ENCODE results near the gene GDF7. TPM values are rescaled to one million over a fixed set of nuclear protein-coding genes. Genes with fewer than 3 reads are reported as not detected.

Gene GDF7
- total RNA-seq, 1 experiment from 2014 or later: 0.02 TPM

GRCh38 chr2:20706786-20707185 lies 39.8 kb downstream of the GDF7 start:
- TF ChIP-seq FOSL1 (IDR thresholded peaks at IDR 0.05; ENCODE audit: low read depth): no peak
- Histone ChIP-seq H3K27me3 (ENCODE audit: insufficient read depth, low read length) (no peaks in the 10 kb centered on the region), H3K27ac (ENCODE audit: low read depth, low read length) (no peak overlapping the region), H3K79me2 (ENCODE audit: insufficient read depth, low read length) (no peaks in the 10 kb centered on the region), H3K4me3 (replicated peaks in 1 of 2; ENCODE audit: low read depth in 1 of 2, low read length in 2 of 2) (no peak overlapping the region), H3K9me3 (ENCODE audit: control insufficient read depth in 1 of 2, insufficient read depth in 1 of 2, low read depth in 1 of 2, low read length in 2 of 2) (no peaks in the 10 kb centered on the region), H2AFZ (ENCODE audit: low read depth, low read length, poor library complexity, severe bottlenecking) (no peak overlapping the region), H3K4me2 (ENCODE audit: low read length) (no peak overlapping the region), H3K9me2 (ENCODE audit: insufficient read depth) (no peaks in the 10 kb centered on the region), H3K4me1 (ENCODE audit: control insufficient read depth in 1 of 2, insufficient read depth in 2 of 2, low read length in 2 of 2) (no peaks in the 10 kb centered on the region), H4K20me1 (ENCODE audit: insufficient read depth) (peaks cover 4% of the 10 kb centered on the region; the same call in 1 of the 2 replicates), H3K36me3 (ENCODE audit: control insufficient read depth in 1 of 2, insufficient read depth in 2 of 2, low read length in 2 of 2) (no peaks in the 10 kb centered on the region), H3K9ac (ENCODE audit: low read length) (no peak overlapping the region)
- ATAC-seq: no peak
- intact Hi-C loops (cut with micrococcal nuclease): no loop called here
- no TSS peak for BruUV-seq (replicated peaks)
- ChIA-PET CTCF (no interaction called here), POLR2A (no interaction called here), RAD21 (ENCODE audit: low non-redundant PET in 1 of 2, low total read pairs in 2 of 2, uncharacterized antibody in 2 of 2, unreplicated experiment in 2 of 2) (no interaction called here)
- DNase-seq (ENCODE audit: low read depth, low spot score): no peak

GRCh38 chr2:20707601-20708000 lies 40.7 kb downstream of the GDF7 start:
- Histone ChIP-seq H3K4me1 (ENCODE audit: control insufficient read depth in 1 of 2, insufficient read depth in 2 of 2, low read length in 2 of 2) (no peaks in the 10 kb centered on the region), H3K9me3 (ENCODE audit: control insufficient read depth in 1 of 2, insufficient read depth in 1 of 2, low read depth in 1 of 2, low read length in 2 of 2) (no peaks in the 10 kb centered on the region), H4K20me1 (ENCODE audit: insufficient read depth) (peaks cover 4% of the 10 kb centered on the region; the same call in 1 of the 2 replicates), H3K9me2 (ENCODE audit: insufficient read depth) (no peaks in the 10 kb centered on the region), H3K4me2 (ENCODE audit: low read length) (no peak overlapping the region), H3K27ac (ENCODE audit: low read depth, low read length) (no peak overlapping the region), H3K27me3 (ENCODE audit: insufficient read depth, low read length) (no peaks in the 10 kb centered on the region), H3K4me3 (replicated peaks in 1 of 2; ENCODE audit: low read depth in 1 of 2, low read length in 2 of 2) (no peak overlapping the region), H3K9ac (ENCODE audit: low read length) (no peak overlapping the region), H3K79me2 (ENCODE audit: insufficient read depth, low read length) (no peaks in the 10 kb centered on the region), H2AFZ (ENCODE audit: low read depth, low read length, poor library complexity, severe bottlenecking) (no peak overlapping the region), H3K36me3 (ENCODE audit: control insufficient read depth in 1 of 2, insufficient read depth in 2 of 2, low read length in 2 of 2) (no peaks in the 10 kb centered on the region)
- DNase-seq (ENCODE audit: low read depth, low spot score) (no peak), ATAC-seq (no peak)
- ChIA-PET POLR2A (no interaction called here), CTCF (no interaction called here), RAD21 (ENCODE audit: low non-redundant PET in 1 of 2, low total read pairs in 2 of 2, uncharacterized antibody in 2 of 2, unreplicated experiment in 2 of 2) (no interaction called here)
- BruUV-seq (replicated peaks): no TSS peak
- intact Hi-C loops (cut with micrococcal nuclease): no loop called here
- TF ChIP-seq YY1 (IDR thresholded peaks at IDR 0.05; ENCODE audit: extremely low read depth, insufficient replicate concordance, low read depth, low read length): no peak
- no peak for TF ChIP-seq SP1 (IDR thresholded peaks at IDR 0.05; ENCODE audit: low read depth)
- no peak for TF ChIP-seq ZNF274 (IDR thresholded peaks at IDR 0.05; ENCODE audit: low read depth, low read length)
- no peak for TF ChIP-seq ZBTB33 (IDR thresholded peaks at IDR 0.05; ENCODE audit: extremely low read depth, insufficient replicate concordance, low read length)
- TF ChIP-seq TCF7L2 (IDR thresholded peaks at IDR 0.05; ENCODE audit: borderline replicate concordance, extremely low read depth, insufficient read depth, insufficient read length): no peak
- no peak for TF ChIP-seq REST (IDR thresholded peaks at IDR 0.05; ENCODE audit: low read depth)
- TF ChIP-seq SIN3A (IDR thresholded peaks at IDR 0.05; ENCODE audit: low read depth): no peak
- no peak for TF ChIP-seq CTCF (IDR thresholded peaks at IDR 0.05 in 2 of 3, conservative IDR thresholded peaks at IDR 0.05 in 1 of 3; ENCODE audit: borderline replicate concordance in 1 of 3, insufficient read depth in 1 of 3, low read depth in 2 of 3, low read length in 2 of 3)
- TF ChIP-seq SRF (IDR thresholded peaks at IDR 0.05; ENCODE audit: low read depth): no peak
- TF ChIP-seq EZH2phosphoT487 (IDR thresholded peaks at IDR 0.05; ENCODE audit: borderline replicate concordance): no peak
- TF ChIP-seq ATF3 (IDR thresholded peaks at IDR 0.05): no peak
